Lung microvascular endothelial cell (primary cell): ENCODE measurements around the gene CWC27. TPM values are rescaled to one million over a fixed set of nuclear protein-coding genes. Genes with fewer than 3 reads are reported as not detected.

Source experiments
- DNase-seq, 2 donors: peaks; one replicate each; pipeline versions ENCODE4 v3.0.0 to v3.0.0-alpha.2; 2010; ENCODE audit warnings: low read depth in 2 of 2
- total RNA-seq: library from RNA; depleted of rRNA; stranded (reverse); fragments of >200 nt; gene quantifications from 2 replicates; pipeline ENCODE4 v1.2.1, GENCODE V29; 2014

The CWC27 gene
- total RNA-seq = 7.4 and 7.9 TPM in 2 replicates

- peak; percentile 92 to 94 for DNase-seq
Measured at GRCh38 chr5:64768358-64769312, at the start of gene CWC27, which contains the start of gene SREK1IP1. TSS of gene CWC27 (plus strand) at chr5:64768930. CDS start at chr5:64769147, 217 bp downstream. TSS of gene SREK1IP1 (minus strand) at chr5:64768691. CDS start at chr5:64768517, 174 bp downstream.

- DNase-seq = no peak
Measured at GRCh38 chr5:64722588-64722987, 46.1 kb upstream of the CWC27 start.

- no peak for DNase-seq
Measured at GRCh38 chr5:64727150-64727549, 41.6 kb upstream of the CWC27 start.

GRCh38 chr5:64742411-64742810 lies 26.3 kb upstream of the CWC27 start:
- DNase-seq = no peak

GRCh38 chr5:64742821-64743220 lies 25.9 kb upstream of the CWC27 start:
- no peak for DNase-seq

GRCh38 chr5:64744914-64745313 lies 23.8 kb upstream of the CWC27 start:
- peak in 1 of 2 donors; percentile 12 for DNase-seq

GRCh38 chr5:64746446-64746845 lies 22.3 kb upstream of the CWC27 start:
- no peak for DNase-seq

GRCh38 chr5:64749385-64749784 lies 19.3 kb upstream of the CWC27 start:
- no peak for DNase-seq

- no peak for DNase-seq
Measured at GRCh38 chr5:64754066-64754465, 14.7 kb upstream of the CWC27 start.

- no peak for DNase-seq
Measured at GRCh38 chr5:64758901-64759300, 9.8 kb upstream of the CWC27 start.

GRCh38 chr5:64759960-64760660 lies 8.6 kb upstream of the CWC27 start:
- DNase-seq = peak in 1 of 2 donors; percentile 20

- DNase-seq = no peak
Measured at GRCh38 chr5:64763948-64764503, 4.7 kb upstream of the CWC27 start.

- no peak for DNase-seq
Measured at GRCh38 chr5:64765804-64766504, 2.8 kb upstream of the CWC27 start.

GRCh38 chr5:64766941-64767340 lies 1.8 kb upstream of the CWC27 start:
- peak in 1 of 2 donors; percentile 21 for DNase-seq

- peak in 1 of 2 donors; percentile 41 for DNase-seq
Measured at GRCh38 chr5:64767959-64768357, 772 bp upstream of the CWC27 start.

- DNase-seq = no peak
Measured at GRCh38 chr5:64769855-64770254, 1.1 kb downstream of the CWC27 start.

GRCh38 chr5:64771736-64772135 lies 3.0 kb downstream of the CWC27 start:
- no peak for DNase-seq

GRCh38 chr5:64773533-64773932 lies 4.8 kb downstream of the CWC27 start:
- no peak for DNase-seq

GRCh38 chr5:64775291-64775690 lies 6.6 kb downstream of the CWC27 start:
- DNase-seq = no peak

GRCh38 chr5:64784451-64785025 lies 15.8 kb downstream of the CWC27 start:
- DNase-seq = peak; percentile 87 to 93

GRCh38 chr5:64786372-64786771 lies 17.6 kb downstream of the CWC27 start:
- no peak for DNase-seq
